ENCODE data around the gene NUDT11.

The NUDT11 gene

GRCh38 chrX:51456246-51456645 is 40.1 kb downstream of the NUDT11 start:
- TF ChIP-seq, protein P1, sequence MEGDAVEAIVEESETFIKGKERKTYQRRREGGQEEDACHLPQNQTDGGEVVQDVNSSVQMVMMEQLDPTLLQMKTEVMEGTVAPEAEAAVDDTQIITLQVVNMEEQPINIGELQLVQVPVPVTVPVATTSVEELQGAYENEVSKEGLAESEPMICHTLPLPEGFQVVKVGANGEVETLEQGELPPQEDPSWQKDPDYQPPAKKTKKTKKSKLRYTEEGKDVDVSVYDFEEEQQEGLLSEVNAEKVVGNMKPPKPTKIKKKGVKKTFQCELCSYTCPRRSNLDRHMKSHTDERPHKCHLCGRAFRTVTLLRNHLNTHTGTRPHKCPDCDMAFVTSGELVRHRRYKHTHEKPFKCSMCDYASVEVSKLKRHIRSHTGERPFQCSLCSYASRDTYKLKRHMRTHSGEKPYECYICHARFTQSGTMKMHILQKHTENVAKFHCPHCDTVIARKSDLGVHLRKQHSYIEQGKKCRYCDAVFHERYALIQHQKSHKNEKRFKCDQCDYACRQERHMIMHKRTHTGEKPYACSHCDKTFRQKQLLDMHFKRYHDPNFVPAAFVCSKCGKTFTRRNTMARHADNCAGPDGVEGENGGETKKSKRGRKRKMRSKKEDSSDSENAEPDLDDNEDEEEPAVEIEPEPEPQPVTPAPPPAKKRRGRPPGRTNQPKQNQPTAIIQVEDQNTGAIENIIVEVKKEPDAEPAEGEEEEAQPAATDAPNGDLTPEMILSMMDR (IDR thresholded peaks at IDR 0.05; ENCODE audit: low read depth, low read length): no peak
- DNase-seq (ENCODE audit: low read depth in 2 of 2): no peak
- no peak overlapping the region for H3K4me3 ChIP-seq (replicated peaks in 1 of 2; ENCODE audit: low read depth in 2 of 2, low read length in 2 of 2)

DNA sequence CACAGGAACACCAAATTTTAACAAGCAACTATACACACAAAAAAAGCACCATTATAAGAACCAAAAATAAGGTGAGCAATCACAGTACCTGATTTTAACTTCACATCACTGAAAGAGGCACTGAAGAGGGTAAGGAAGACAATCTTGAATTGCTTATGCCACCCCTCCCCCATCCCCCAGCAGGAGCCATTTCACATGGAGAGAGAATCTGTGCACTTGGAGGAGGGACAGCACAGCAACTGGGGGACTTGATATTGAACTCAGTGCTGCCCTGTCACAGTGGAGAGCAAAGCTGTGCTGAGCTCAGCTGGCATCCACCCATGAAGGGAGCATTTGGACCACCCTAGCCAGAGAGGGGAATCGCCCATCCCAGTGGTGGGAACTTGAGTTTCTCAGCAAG is 56.0 kb downstream of the NUDT11 start:
- DNase-seq (ENCODE audit: low read depth in 2 of 2): no peak
- TF ChIP-seq, protein P1 (IDR thresholded peaks at IDR 0.05; ENCODE audit: low read depth, low read length): no peak
- no peak overlapping the region for H3K4me3 ChIP-seq (replicated peaks in 1 of 2; ENCODE audit: low read depth in 2 of 2, low read length in 2 of 2)
